NT2/D1 (cell line): ENCODE data around the gene MICAL1.

Experiments
- DNase-seq: peaks from one replicate; pipeline ENCODE4 v3.0.0-alpha.2; 2011; ENCODE audit warnings: low read depth, low spot score
- H3K27me3 ChIP-seq: 2 replicates; pipeline ENCODE4 v1.6.0; 2011; ENCODE audit warnings: mild to moderate bottlenecking; ENCODE audit not compliant: insufficient read length, insufficient read depth
- H3K36me3 ChIP-seq: 2 replicates; pipeline ENCODE4 v1.6.1; 2011; ENCODE audit warnings: mild to moderate bottlenecking, low read length, mixed read lengths; ENCODE audit not compliant: insufficient read depth, insufficient read length
- H3K4me1 ChIP-seq: 2 replicates; pipeline ENCODE4 v1.5.1; 2011; ENCODE audit not compliant: insufficient read depth, insufficient read length
- H3K4me3 ChIP-seq: 2 replicates; pipeline ENCODE4 v1.5.1; 2011; ENCODE audit warnings: low read depth; ENCODE audit not compliant: insufficient read length
- H3K9ac ChIP-seq: 2 replicates; pipeline ENCODE4 v1.6.0; 2011; ENCODE audit warnings: low read depth; ENCODE audit not compliant: insufficient read length
- H3K9me3 ChIP-seq: 2 replicates; pipeline ENCODE4 v1.5.1; 2011; ENCODE audit warnings: mild to moderate bottlenecking, low read length; ENCODE audit not compliant: insufficient read depth
- SUZ12 ChIP-seq: IDR thresholded peaks from 2 replicates; pipeline ENCODE4 v1.6.1; 2011; ENCODE audit not compliant: insufficient read length, insufficient read depth; ENCODE audit errors: extremely low read depth
- YY1 ChIP-seq: IDR thresholded peaks from 2 replicates; pipeline ENCODE4 v1.6.1; 2011; ENCODE audit not compliant: insufficient read length, insufficient read depth
- ZNF274 ChIP-seq: IDR thresholded peaks from 2 replicates; pipeline ENCODE4 v1.6.1; 2011; ENCODE audit warnings: mild to moderate bottlenecking, low read depth, low read length

Gene MICAL1

GRCh38 chr6:109417646-109418045, 37.9 kb downstream of the MICAL1 start:
- no peak overlapping the region for H3K4me3 ChIP-seq
- H3K27me3 ChIP-seq = no peaks in the 10 kb centered on the region
- H3K4me1 ChIP-seq = no peaks in the 10 kb centered on the region
- DNase-seq = no peak
- H3K9me3 ChIP-seq = no peaks in the 10 kb centered on the region
- TF ChIP-seq ZNF274 (no peak), YY1 (no peak), SUZ12 (no peak)
- no peaks in the 10 kb centered on the region for H3K36me3 ChIP-seq
- no peak overlapping the region for H3K9ac ChIP-seq

GRCh38 chr6:109411034-109411433, 44.5 kb downstream of the MICAL1 start:
- Histone ChIP-seq H3K4me3 (no peak overlapping the region), H3K36me3 (no peaks in the 10 kb centered on the region)

DNA sequence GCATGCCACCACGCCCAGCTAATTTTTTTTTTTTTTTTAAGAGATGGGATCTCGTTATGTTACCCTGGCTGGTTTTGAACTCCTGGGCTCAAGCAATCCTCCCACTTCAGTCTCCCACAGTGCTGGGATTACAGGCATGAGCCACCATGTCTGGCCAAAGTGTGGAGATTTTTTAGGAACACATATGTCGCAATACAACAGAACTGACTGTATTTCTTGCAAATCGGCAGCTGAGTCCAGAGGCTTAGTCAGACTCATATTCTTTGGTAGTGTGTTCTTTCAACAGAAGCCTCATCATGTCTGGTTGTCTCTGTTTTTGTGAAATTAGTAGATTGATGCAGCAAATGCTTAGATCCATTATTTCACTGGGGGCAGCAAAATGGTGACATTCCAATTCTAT, 49.4 kb downstream of the MICAL1 start:
- TF ChIP-seq SUZ12 (no peak), ZNF274 (no peak), YY1 (no peak)
- no peaks in the 10 kb centered on the region for H3K4me1 ChIP-seq
- no peaks in the 10 kb centered on the region for H3K9me3 ChIP-seq
- H3K27me3 ChIP-seq = no peaks in the 10 kb centered on the region
- no peak for DNase-seq
- H3K4me3 ChIP-seq = no peak overlapping the region
- no peaks in the 10 kb centered on the region for H3K36me3 ChIP-seq
- H3K9ac ChIP-seq = no peak overlapping the region

More at GRCh38 chr6:109411034-109411433, 44.5 kb downstream of the MICAL1 start:
- DNase-seq = no peak
- H3K4me1 ChIP-seq = no peaks in the 10 kb centered on the region
- TF ChIP-seq ZNF274 = no peak
- no peak for TF ChIP-seq SUZ12
- TF ChIP-seq YY1 = no peak
- no peaks in the 10 kb centered on the region for H3K27me3 ChIP-seq
- H3K9ac ChIP-seq = no peak overlapping the region
- H3K9me3 ChIP-seq = no peaks in the 10 kb centered on the region

DNA sequence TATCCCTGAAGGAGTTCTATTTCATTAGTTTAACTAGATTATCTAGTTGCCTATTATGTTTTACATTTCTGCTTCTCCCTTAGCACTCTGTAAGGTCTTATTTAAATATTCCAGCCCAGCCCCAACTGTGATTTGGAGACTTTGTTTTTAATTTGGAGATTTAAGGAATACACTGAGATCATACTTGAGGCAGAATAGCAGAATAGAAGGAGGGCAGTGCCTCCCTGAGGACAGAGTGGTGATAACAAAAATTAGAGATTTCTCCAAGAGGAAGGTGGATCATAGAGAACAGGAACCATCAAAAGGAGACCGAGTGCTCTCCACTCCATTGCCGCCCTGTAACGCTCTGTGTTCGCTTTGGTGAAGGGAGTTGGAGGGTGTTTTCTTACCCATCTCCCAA, 58.6 kb downstream of the MICAL1 start:
- no peaks in the 10 kb centered on the region for H3K4me1 ChIP-seq
- H3K36me3 ChIP-seq = no peaks in the 10 kb centered on the region
- H3K4me3 ChIP-seq = no peak overlapping the region
- no peak for DNase-seq
- TF ChIP-seq YY1 (no peak), ZNF274 (no peak), SUZ12 (no peak)
- H3K9me3 ChIP-seq = no peaks in the 10 kb centered on the region
- H3K27me3 ChIP-seq = no peaks in the 10 kb centered on the region
- no peak overlapping the region for H3K9ac ChIP-seq

DNA sequence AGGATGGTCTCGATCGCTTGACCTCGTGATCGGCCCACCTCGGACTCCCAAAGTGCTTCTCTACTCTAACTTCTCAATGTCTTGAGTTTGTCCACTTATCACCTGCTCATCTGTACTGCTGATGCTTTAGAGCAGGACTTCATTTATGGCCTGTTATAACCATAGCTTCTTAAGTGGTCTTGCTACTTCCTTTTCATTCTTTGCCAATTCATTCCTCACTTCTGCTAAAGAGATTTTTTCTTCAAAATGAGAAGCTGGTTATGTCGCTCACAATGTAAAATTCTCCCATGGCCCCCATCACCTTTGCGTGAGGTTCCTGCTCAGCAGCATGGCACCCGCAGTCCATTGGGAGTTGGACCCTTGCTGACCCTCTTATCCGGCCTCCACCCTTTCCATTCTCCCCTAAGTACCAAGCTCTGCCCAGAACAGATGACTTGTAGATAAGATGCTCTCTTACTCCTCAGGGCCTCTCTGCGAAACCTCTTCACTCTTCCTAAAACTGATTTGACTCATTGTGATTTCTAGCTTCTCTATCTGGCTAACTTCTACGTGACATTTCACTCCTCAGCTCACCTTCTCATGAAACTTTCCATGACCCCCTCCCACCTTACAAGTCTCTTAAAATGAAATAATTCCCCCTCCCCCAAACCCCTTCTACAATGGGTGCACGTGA, 59.4 kb downstream of the MICAL1 start:
- Histone ChIP-seq H3K9me3 (no peaks in the 10 kb centered on the region), H3K9ac (no peak overlapping the region), H3K4me1 (no peaks in the 10 kb centered on the region), H3K27me3 (no peaks in the 10 kb centered on the region), H3K36me3 (no peaks in the 10 kb centered on the region), H3K4me3 (no peak overlapping the region)
- no peak for DNase-seq
- TF ChIP-seq YY1 = no peak
- TF ChIP-seq ZNF274 = no peak
- no peak for TF ChIP-seq SUZ12
